Thoracic aorta (tissue), 2 donors: ENCODE data around the gene STYX. TPM values are rescaled to one million over a fixed set of nuclear protein-coding genes. Genes with fewer than 3 reads are reported as not detected.

Source experiments
- ATAC-seq: fragments of 150-250 bp; one replicate; pipeline ENCODE4 v1.8.0; 2017; ENCODE audit warnings: low read depth; ENCODE audit not compliant: insufficient number of reproducible peaks, low FRiP score
- DNase-seq: peaks from one replicate; pipeline ENCODE4 v3.0.0-alpha.2; 2020; ENCODE audit warnings: low spot score
- H3K27ac ChIP-seq, 2 donors: fragments of 200-600 bp; sonication (generic); 1 replicate in 1 of 2; 2 replicates in 1 of 2; pipeline ENCODE4 v1.5.1; 2016; ENCODE audit warnings: mild to moderate bottlenecking in 2 of 2, moderate library complexity in 2 of 2
- H3K27me3 ChIP-seq: fragments of 200-600 bp; sonication (generic); replicated peaks from 2 replicates; pipeline ENCODE4 v1.6.0; 2016; ENCODE audit warnings: mild to moderate bottlenecking; ENCODE audit not compliant: insufficient read depth
- H3K36me3 ChIP-seq: fragments of 200-600 bp; sonication (generic); one replicate; pipeline ENCODE4 v1.5.1; 2016
- H3K4me1 ChIP-seq, 2 donors: fragments of 200-600 bp; sonication (generic); 1 replicate in 1 of 2; 2 replicates in 1 of 2; pipeline versions ENCODE4 v1.5.1 to v1.6.0; 2016; ENCODE audit warnings: low read depth in 2 of 2, mild to moderate bottlenecking in 1 of 2; ENCODE audit not compliant: control insufficient read depth in 1 of 2
- H3K4me3 ChIP-seq: fragments of 200-600 bp; sonication (generic); 2 replicates; pipeline ENCODE4 v1.5.1; 2016; ENCODE audit warnings: mild to moderate bottlenecking
- H3K9me3 ChIP-seq: fragments of 200-600 bp; sonication (generic); 2 replicates; pipeline ENCODE4 v1.5.1; 2016
- total RNA-seq, 2 donors: library from RNA; depleted of rRNA; stranded (reverse); fragments of >200 nt; gene quantifications; one replicate each; pipeline versions ENCODE4 v1.1.0 to v1.2.3, GENCODE V29; 2016
- TF ChIP-seq, protein P1 (sequence below): fragments of 200-600 bp; sonication (generic); IDR thresholded peaks from one replicate; pipeline ENCODE4 v1.5.1; 2019; ENCODE audit warnings: antibody characterized with exemption

Gene STYX
- total RNA-seq, 2 donors from 2014 or later, result 14.1 to 19.3 TPM

DNA sequence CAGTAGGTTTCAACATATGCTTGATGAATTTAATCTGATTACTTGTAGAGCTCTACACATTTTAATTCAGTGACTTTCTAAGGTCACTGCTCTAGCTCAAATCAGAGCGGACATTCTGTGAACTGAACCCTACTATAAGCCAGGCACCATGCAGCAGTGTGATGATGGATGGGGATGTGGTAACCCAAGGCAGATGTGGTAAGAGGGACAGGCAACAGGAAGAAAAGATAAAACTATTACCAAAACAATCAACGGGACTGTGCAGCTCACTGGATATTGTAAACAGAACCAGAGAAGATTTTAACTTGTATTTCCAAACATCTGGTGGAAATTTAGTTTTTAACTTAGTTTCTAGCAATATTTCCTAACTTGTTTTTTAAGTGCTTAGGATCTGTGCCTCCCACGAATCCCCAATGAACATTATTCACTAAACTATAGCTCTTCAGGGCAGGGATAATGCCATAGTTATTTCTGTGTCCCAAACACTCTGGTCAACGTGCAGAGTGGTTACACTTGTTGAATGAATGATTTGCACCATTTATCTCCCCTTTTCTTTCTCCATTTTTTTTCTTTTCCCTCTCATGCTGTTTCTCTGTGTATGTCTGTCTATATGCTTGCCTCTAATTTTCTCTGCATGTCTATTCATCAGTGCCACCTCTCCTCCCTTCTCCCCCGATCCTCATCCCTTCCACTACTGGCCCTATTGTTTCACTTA, 37.6 kb upstream of the STYX start:
- TF ChIP-seq, protein P1, sequence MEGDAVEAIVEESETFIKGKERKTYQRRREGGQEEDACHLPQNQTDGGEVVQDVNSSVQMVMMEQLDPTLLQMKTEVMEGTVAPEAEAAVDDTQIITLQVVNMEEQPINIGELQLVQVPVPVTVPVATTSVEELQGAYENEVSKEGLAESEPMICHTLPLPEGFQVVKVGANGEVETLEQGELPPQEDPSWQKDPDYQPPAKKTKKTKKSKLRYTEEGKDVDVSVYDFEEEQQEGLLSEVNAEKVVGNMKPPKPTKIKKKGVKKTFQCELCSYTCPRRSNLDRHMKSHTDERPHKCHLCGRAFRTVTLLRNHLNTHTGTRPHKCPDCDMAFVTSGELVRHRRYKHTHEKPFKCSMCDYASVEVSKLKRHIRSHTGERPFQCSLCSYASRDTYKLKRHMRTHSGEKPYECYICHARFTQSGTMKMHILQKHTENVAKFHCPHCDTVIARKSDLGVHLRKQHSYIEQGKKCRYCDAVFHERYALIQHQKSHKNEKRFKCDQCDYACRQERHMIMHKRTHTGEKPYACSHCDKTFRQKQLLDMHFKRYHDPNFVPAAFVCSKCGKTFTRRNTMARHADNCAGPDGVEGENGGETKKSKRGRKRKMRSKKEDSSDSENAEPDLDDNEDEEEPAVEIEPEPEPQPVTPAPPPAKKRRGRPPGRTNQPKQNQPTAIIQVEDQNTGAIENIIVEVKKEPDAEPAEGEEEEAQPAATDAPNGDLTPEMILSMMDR, result no peak
- Histone ChIP-seq H3K27ac (no peak overlapping the region), H3K9me3 (no peaks in the 10 kb centered on the region), H3K36me3 (no peaks in the 10 kb centered on the region), H3K4me3 (no peak overlapping the region), H3K27me3 (no peaks in the 10 kb centered on the region), H3K4me1 (peaks cover 14 to 30% of the 10 kb centered on the region in 2 donors)
- DNase-seq (no peak), ATAC-seq (no peak)

DNA sequence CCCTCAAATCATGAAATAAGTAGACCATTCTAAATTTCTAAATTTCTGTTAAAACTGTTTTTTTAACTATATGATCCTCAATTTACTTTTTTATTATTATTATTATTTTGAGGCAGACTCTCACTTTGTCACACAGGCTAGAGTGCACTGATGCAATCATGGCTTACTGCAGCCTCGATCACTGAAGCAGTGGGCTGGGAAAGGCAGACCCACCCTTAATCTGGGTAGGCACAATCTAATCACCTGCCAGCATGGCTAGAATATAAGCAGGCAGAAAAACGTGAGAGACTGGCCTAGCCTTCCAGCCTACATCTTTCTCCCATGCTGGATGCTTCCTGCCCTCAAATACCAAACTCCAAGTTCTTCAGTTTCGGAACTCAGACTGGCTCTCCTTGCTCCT, 36.9 kb upstream of the STYX start:
- H3K27ac ChIP-seq, result no peak overlapping the region
- DNase-seq (no peak), ATAC-seq (no peak)
- no peaks in the 10 kb centered on the region for H3K9me3 ChIP-seq
- H3K36me3 ChIP-seq, result no peaks in the 10 kb centered on the region
- TF ChIP-seq, protein P1, result no peak
- peaks cover 14 to 30% of the 10 kb centered on the region in 2 donors for H3K4me1 ChIP-seq
- H3K4me3 ChIP-seq, result no peak overlapping the region
- H3K27me3 ChIP-seq, result no peaks in the 10 kb centered on the region

DNA sequence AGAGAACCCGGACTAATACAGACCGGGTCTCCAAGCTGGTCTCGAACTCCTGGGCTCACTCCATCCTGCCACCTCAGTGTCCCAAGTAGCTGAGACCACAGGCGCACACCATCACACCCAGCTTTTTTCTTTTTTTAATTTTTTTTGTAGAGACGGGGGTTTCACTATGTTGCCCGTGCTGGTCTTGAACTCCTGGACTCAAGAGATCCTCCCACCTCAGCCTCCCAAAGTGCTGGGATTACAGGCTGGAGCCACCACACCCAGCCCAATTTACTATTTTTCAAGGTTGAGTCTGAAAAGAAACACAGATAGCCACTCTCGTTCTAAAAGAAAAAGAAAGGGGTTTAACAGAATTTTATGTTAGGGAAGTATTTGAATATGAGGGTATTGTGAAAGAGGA, 36.4 kb upstream of the STYX start:
- H3K27me3 ChIP-seq, result no peaks in the 10 kb centered on the region
- DNase-seq (no peak), ATAC-seq (no peak)
- H3K36me3 ChIP-seq, result no peaks in the 10 kb centered on the region
- peaks cover 14 to 30% of the 10 kb centered on the region in 2 donors for H3K4me1 ChIP-seq
- no peak overlapping the region for H3K27ac ChIP-seq
- H3K4me3 ChIP-seq, result no peak overlapping the region
- H3K9me3 ChIP-seq, result no peaks in the 10 kb centered on the region
- TF ChIP-seq, protein P1, result no peak

DNA sequence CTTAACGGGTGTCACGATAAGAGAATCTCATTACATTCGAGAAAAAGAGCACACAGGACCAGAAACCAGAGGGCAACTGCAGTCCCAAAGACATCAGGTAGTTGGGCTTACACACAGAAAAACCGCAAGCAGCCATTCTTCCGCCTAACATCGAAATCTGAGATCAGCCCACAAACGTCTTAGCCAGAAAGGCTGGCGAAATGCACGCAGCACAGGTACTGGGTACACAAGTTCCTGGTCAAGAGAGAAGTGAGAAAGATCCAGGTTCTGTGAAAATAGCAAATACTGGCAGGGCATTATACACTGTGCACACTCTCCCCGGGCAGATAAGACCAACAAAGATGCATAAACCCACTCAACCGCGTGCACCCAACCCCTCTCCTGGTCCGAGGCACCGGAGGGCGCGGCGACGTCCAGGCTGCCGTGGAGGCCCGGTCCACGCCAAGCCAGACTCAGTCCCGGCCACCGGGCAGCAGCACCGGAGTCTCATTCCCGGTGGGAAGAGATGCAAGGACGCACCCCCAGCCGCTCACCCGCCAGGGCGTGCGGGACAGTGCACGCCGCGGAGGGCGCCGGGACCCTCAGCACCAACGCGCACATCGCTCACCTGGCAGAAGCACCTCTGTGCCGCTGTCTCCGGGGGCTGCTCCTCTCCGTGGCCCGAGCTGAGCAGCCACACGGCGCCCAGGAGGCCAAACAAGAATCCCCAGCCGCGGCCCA, 35.0 kb upstream of the STYX start:
- H3K9me3 ChIP-seq, result no peaks in the 10 kb centered on the region
- H3K4me1 ChIP-seq, result peaks cover 14 to 30% of the 10 kb centered on the region in 2 donors
- peak overlapping the region; percentile 97 for H3K4me3 ChIP-seq
- no peaks in the 10 kb centered on the region for H3K27me3 ChIP-seq
- TF ChIP-seq, protein P1, result no peak
- no peak for DNase-seq
- no peaks in the 10 kb centered on the region for H3K36me3 ChIP-seq
- ATAC-seq, result peak; percentile 6
- H3K27ac ChIP-seq, result peak overlapping the region; percentile 97 to 99

DNA sequence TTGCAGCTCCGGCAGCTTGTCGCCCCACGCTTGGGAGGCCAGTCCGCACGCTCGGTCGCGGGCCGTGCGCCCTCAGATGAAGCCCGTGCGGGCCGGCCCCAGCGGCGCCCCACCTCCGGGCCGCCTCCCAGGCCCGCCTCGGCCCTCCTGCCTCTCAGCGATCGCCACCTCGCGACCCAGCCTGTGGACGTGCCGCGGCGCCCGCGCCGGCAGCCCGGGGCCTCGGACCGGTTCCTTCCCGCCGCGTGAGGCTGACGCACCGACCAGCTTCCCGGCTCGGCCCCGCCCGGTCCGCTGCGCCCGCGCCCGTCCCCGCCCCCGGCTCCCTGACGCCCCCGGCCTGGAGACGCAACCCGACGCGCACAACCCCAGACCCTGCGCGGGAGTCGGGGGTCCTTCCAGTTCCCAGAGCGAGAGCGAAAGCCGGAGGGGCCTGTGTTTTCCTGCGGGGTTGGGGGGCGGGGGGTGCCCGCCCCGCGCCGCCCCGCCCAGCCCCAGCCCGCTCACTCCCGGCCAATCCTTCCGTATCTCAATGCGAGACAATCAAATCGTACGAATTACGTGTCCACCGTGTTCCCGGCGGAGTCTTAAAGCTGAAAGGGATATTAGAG, 34.4 kb upstream of the STYX start, which contains the start of gene ERO1A:
ERO1A (minus strand) TSS at position 78 of the 611 bp plus-strand sequence; CDS start at position 1, 77 bp downstream.
- Histone ChIP-seq H3K27me3 (no peaks in the 10 kb centered on the region), H3K4me1 (peaks cover 14 to 30% of the 10 kb centered on the region in 2 donors), H3K27ac (peak within 1 kb of the TSS; percentile 97 to 99), H3K9me3 (no peaks in the 10 kb centered on the region), H3K4me3 (peak within 1 kb of the TSS; percentile 97), H3K36me3 (no peaks in the 10 kb centered on the region)
- TF ChIP-seq, protein P1, result no peak
- DNase-seq, result peak; percentile 49
- ATAC-seq, result peak; percentile 86
